HG03095 (cell line): Measurements from ENCODE around the gene PIF1.

ENCODE experiments used
- ATAC-seq: cut with Tn5 transposase; IDR thresholded peaks from one replicate; pipeline ENCODE4 v1.9.1; 2021; ENCODE audit warnings: moderate library complexity; ENCODE audit not compliant: unreplicated experiment

The PIF1 gene

GRCh38 chr15:64776402-64776786 lies 49.1 kb downstream of the PIF1 start:
- no peak for ATAC-seq

GRCh38 chr15:64775551-64776401 lies 49.7 kb downstream of the PIF1 start, which contains the start of gene RBPMS2:
RBPMS2 (minus strand) TSS chr15:64775589; CDS start chr15:64775319, 270 bp downstream.
- ATAC-seq: no peak

DNA sequence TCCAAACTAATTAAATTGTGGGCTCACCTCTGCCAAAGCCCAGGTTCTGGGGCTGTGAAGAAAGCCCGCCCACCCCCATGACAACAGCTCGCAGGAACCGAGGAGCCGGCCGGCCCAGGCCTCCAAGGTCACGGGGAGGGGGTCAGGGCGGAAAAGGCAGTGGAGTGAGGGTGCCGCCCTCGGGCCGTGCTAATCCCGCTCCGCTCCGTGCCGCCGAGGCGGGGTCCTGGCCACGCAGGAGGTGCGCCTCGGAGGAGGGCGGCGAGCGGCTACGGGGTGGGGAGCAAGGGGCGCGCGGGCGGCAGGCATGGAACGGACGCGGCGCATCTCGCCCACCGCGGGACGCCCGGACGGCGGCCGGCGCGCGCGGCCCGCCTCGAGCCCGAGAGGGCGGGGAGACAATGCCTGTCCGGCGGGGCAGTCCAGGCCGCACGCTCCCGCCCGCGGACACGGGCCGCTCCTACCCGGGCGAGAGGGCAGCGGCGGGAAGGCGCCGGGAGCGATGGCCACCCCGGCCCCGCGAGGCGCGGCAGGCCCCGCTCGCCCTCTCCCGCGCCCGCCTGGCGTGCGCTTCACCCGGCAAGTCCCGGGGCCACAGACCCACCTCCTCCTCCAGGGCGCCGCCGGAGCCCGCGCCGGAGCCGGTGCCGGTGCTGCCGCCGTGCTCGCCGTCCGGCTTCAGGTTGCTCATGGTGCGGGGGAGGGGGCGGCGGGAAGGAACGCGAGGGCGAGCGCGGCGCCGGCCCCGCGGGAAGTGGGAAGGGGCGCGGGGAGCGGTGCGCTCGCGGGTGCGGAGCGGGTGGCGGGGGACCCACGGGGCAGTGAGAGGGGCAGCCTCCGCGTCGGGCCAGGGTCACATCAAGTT lies 50.6 kb downstream of the PIF1 start:
- ATAC-seq: no peak

DNA sequence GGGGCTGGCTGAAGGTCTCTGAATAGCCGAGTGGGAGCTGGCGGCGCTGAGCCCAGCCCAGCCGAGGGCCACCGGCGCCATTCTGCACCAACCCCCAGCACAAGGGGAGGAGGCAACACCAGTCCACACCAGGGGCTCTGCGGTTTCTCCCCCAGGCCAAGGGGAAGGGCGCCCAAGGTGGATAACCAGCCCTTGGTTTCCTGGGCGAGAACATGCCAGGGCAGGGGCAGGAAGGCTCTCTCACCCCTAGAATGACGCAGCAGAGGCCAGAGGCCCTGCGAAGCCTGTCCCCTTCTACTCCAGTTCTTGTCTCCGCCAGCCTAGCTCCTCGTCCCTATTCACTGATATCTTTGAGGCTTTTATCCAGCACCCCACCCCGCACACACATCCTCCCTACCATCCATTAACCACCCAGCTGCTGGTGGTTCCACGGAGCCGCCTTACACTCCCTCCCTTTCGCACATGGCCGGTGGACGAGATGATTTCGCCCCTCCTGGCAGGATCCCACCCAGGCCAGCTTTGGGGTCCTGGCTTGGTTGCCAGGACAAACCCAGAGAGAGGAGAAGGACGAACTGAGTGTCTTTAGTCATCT lies 51.3 kb downstream of the PIF1 start:
- ATAC-seq: no peak

- ATAC-seq: no peak
These were observed 51.8 kb downstream of the PIF1 start for GRCh38 chr15:64773606-64774005.

- no peak for ATAC-seq
These were observed 52.5 kb downstream of the PIF1 start for GRCh38 chr15:64772964-64773363.

DNA sequence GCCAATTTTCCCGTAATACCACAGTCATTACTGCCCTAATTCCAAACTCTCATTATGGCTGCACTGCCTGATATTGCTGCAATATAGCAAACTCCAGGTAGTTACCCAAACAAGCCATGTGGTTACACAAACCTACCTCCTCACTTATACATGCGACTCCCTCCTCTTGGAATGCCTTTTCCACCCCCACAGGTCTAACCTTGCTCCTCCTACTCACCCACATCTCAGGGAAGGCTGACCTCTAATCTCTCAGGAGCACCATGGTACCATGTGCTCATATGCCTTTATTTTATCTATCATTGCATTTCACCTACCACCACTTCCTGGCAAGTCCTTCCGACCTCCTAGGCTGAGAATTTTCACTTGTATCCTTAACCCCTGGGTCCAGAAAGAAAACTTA lies 53.0 kb downstream of the PIF1 start:
- ATAC-seq: no peak

DNA sequence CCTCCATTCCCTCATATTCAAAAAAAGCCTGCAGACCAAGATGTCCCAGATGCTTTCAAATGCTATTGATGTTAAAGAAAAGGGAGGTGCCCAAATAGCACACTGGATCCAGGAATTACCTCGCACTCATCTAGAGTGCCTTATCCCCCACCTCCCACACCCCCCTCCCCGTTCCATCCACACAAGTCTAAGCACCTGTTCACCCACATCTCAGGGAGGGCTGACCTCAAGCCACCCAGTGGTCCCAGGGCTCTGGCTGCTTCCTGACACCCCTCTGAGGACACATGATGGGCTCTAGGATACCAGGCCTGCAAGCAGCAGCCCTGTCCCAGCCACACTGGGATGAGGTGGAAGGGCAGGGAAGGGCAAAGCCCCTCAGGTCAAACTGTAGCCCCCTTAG lies 54.8 kb downstream of the PIF1 start:
- ATAC-seq: no peak

DNA sequence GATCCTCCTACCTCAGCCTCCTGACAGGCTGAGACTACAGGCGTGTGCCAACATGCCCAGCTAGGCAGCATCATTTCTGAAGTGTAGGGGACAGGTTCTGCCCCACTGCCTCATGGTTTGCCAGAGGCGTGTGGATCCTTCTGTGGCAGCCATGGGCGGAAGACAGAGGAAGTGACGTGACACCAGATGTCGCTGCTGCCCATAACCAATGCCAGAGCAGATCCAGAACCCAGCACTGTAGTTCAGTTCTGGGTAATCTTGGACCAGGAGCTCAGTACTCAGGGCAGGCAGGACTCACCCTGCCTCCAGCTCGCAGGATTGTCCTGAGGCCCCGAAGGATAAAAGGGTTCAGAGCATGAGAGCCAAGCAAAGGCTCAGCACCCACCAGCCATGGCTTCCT lies 58.2 kb downstream of the PIF1 start:
- no peak for ATAC-seq

DNA sequence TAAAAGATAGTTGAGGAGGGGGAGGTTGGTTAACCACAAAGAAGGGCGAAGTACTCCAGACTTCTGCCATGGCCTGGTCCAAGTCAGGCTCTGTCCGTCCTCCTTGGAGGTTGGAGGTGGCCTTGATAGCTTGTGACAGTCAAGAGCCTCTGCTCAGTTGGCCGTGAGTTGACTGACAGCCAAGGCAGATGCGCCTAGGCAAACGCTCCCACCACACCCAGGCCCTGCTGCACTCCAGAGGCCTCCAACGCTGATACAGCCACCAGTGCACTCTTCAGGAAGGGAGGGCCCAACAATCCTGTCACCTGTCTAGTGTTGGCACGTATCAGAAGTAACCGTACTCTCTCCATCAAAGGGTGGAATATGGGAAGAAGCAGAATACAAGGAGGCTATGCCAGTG lies 59.4 kb downstream of the PIF1 start:
- no peak for ATAC-seq
